ENCODE measurements around the gene GALM. TPM values are rescaled to one million over a fixed set of nuclear protein-coding genes. Genes with fewer than 3 reads are reported as not detected.

GALM gene
- total RNA-seq, 1 experiment from 2014 or later: 10.0 TPM

DNA sequence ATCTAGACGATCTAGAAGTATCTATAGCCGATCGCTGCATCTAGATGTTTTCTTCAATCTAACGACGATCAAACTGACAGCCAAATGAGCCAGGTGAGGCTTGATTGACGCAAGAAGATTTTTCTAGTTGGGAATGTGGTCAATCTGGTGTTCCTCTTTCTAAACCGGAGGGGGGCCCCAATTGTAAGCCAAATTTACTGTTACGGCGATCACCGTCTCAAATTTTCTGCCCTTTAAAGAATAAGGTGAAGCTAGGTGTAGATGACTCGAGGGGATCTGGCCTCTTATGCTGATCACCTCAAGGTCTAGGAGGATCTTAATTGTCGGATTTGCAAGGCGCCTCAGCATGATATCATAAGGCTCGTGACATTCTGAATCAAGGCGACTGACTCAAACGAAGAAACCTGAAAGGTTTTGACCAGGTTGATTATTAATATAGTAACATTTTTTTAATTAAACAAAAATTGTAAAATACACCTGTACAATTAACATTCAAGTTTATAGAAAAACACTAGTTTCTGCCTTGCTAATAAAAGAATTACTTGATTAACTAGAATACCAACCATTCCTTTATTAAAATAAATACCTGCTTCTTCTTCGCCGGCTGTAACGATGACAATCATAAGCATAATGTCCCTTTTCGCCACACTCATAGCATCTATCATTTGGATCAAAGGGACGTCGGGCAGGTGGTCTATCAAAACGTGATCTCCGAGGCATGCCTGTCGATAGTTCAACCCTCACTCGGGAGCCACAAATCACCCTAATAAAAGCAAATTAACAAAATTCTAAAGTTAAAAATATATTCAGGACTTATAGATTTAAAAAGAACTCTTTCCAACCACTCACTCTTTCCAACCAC is 83.3 kb downstream of the GALM start:
- no peak overlapping the region for H4K8ac ChIP-seq (replicated peaks; ENCODE audit: insufficient read length, low read depth, low read length)
- peaks cover 3 to 6% of the 10 kb centered on the region in 2 experiments; a peak in 4 of 5 replicates for H3K9me3 Mint-ChIP-seq
- no peak overlapping the region for H4K5ac ChIP-seq (ENCODE audit: insufficient read length, low read depth, low read length)
- H3K18ac ChIP-seq (ENCODE audit: insufficient read length, low read depth, low read length): no peak overlapping the region
- peaks cover 20% of the 10 kb centered on the region for H3K79me2 ChIP-seq (ENCODE audit: insufficient read depth, low read length)
- 100% methylated on average over 2 of the region's 26 CpGs for WGBS (ENCODE audit: extremely low coverage, insufficient read length, low lambda C conversion rate)
- peak overlapping the region; percentile 72 to 76 (median 76); a peak in 6 of 7 replicates for H3K27ac Mint-ChIP-seq
- H3K23ac ChIP-seq (ENCODE audit: insufficient read length, low read depth, low read length): no peak overlapping the region
- no peak overlapping the region for H2AK5ac ChIP-seq (ENCODE audit: insufficient read length, low read length)
- H3K9ac ChIP-seq (ENCODE audit: extremely low read depth, insufficient read length, low read length): peak overlapping the region; percentile 99
- peak overlapping the region; percentile 63 for H3K4me2 ChIP-seq (ENCODE audit: insufficient read depth, insufficient read length, low read length)
- H3K79me1 ChIP-seq (ENCODE audit: insufficient read depth, low read depth, low read length, poor library complexity, severe bottlenecking): no peaks in the 10 kb centered on the region
- H2BK20ac ChIP-seq (ENCODE audit: low read depth, low read length, poor library complexity, severe bottlenecking): no peak overlapping the region
- peaks cover 5% of the 10 kb centered on the region for H3K27me3 Mint-ChIP-seq (ENCODE audit: low read depth)
- DNase-seq: no peak
- no peaks in the 10 kb centered on the region for H3K4me1 ChIP-seq (ENCODE audit: insufficient read depth, low read length)
- H3K4me1 Mint-ChIP-seq: peaks cover 43 to 44% of the 10 kb centered on the region in 2 experiments
- no peak overlapping the region for H2AFZ ChIP-seq (ENCODE audit: low read length)
- H3K14ac ChIP-seq (ENCODE audit: insufficient read depth, low read length): no peak overlapping the region
- H3K36me3 Mint-ChIP-seq (ENCODE audit: insufficient read depth in 1 of 3, low read depth in 3 of 3): peaks cover 63 to 71% (median 69%) of the 10 kb centered on the region in 3 experiments
- H3K9me3 ChIP-seq (ENCODE audit: control insufficient read depth, low read depth, low read length): no peaks in the 10 kb centered on the region
- no peak overlapping the region for H4K91ac ChIP-seq (ENCODE audit: insufficient read length, low read depth, low read length)
- H2BK5ac ChIP-seq (ENCODE audit: insufficient read length, low read length): no peak overlapping the region
- no peak overlapping the region for H3K4ac ChIP-seq (ENCODE audit: low read depth, low read length)
- H3K23me2 ChIP-seq (ENCODE audit: insufficient read length, low read depth, low read length, poor library complexity, severe bottlenecking): peaks cover 5% of the 10 kb centered on the region
- no peak overlapping the region for H2BK15ac ChIP-seq (ENCODE audit: low read depth, low read length)
- no peak overlapping the region for H3K27ac ChIP-seq (ENCODE audit: insufficient read length, low read depth, low read length)
- H2BK120ac ChIP-seq (ENCODE audit: low read depth, low read length, poor library complexity, severe bottlenecking): no peak overlapping the region
- no peak overlapping the region for H3K56ac ChIP-seq (ENCODE audit: insufficient read length, low read depth, low read length)
- no peak overlapping the region for H2BK12ac ChIP-seq (ENCODE audit: insufficient read length, low read depth, low read length)
- H3T11ph ChIP-seq (ENCODE audit: low read length): no peak overlapping the region
- TF ChIP-seq, protein P1, sequence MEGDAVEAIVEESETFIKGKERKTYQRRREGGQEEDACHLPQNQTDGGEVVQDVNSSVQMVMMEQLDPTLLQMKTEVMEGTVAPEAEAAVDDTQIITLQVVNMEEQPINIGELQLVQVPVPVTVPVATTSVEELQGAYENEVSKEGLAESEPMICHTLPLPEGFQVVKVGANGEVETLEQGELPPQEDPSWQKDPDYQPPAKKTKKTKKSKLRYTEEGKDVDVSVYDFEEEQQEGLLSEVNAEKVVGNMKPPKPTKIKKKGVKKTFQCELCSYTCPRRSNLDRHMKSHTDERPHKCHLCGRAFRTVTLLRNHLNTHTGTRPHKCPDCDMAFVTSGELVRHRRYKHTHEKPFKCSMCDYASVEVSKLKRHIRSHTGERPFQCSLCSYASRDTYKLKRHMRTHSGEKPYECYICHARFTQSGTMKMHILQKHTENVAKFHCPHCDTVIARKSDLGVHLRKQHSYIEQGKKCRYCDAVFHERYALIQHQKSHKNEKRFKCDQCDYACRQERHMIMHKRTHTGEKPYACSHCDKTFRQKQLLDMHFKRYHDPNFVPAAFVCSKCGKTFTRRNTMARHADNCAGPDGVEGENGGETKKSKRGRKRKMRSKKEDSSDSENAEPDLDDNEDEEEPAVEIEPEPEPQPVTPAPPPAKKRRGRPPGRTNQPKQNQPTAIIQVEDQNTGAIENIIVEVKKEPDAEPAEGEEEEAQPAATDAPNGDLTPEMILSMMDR (conservative IDR thresholded peaks at IDR 0.05): no peak
- no peaks in the 10 kb centered on the region for H4K20me1 ChIP-seq (ENCODE audit: control insufficient read depth, insufficient read depth, insufficient read length)
- no peaks in the 10 kb centered on the region for H3K27me3 ChIP-seq (ENCODE audit: insufficient read depth, low read length)
- H3K4me3 Mint-ChIP-seq: peak overlapping the region; percentile 100

Data from H9 (cell line).